Esophagus muscularis mucosa (tissue), 3 donors: ENCODE results near the gene USP4.

Experiments used
- CTCF ChIP-seq, 3 experiments: fragments of 200-600 bp in 2 of 3; fragments of 450-650 bp in 1 of 3; sonication (generic) in 2 of 3; IDR thresholded peaks; one replicate each; pipeline ENCODE4 v1.5.1; 2017 to 2019; ENCODE audit warnings: antibody characterized with exemption in 3 of 3, mild to moderate bottlenecking in 2 of 3, moderate library complexity in 1 of 3
- POLR2AphosphoS5 ChIP-seq, 2 donors: sonication (generic); formaldehyde crosslinking; IDR thresholded peaks; one replicate each; pipeline ENCODE4 v1.6.1; 2017; ENCODE audit warnings: antibody characterized with exemption in 2 of 2

- no peak for TF ChIP-seq CTCF (IDR thresholded peaks at IDR 0.05)
- no peak for TF ChIP-seq POLR2AphosphoS5 (IDR thresholded peaks at IDR 0.05)
Observed at GRCh38 chr3:49265661-49266386, 74.0 kb downstream of the USP4 start.
